GM21423 (cell line): Measurements from ENCODE around the gene PDCD7.
A peak's percentile ranks its signal among the peaks of the same experiment; 100 is the strongest.
"Not testable (repeated sequence)": the region's sequence is repeated elsewhere in the genome, so short reads cannot be mapped to it uniquely, and the experiment has no call there.

Experiments
- ATAC-seq: cut with Tn5 transposase; IDR thresholded peaks from one replicate; pipeline ENCODE4 v1.9.1; 2021; ENCODE audit warnings: mild to moderate bottlenecking, moderate library complexity; ENCODE audit not compliant: unreplicated experiment

Gene PDCD7

DNA sequence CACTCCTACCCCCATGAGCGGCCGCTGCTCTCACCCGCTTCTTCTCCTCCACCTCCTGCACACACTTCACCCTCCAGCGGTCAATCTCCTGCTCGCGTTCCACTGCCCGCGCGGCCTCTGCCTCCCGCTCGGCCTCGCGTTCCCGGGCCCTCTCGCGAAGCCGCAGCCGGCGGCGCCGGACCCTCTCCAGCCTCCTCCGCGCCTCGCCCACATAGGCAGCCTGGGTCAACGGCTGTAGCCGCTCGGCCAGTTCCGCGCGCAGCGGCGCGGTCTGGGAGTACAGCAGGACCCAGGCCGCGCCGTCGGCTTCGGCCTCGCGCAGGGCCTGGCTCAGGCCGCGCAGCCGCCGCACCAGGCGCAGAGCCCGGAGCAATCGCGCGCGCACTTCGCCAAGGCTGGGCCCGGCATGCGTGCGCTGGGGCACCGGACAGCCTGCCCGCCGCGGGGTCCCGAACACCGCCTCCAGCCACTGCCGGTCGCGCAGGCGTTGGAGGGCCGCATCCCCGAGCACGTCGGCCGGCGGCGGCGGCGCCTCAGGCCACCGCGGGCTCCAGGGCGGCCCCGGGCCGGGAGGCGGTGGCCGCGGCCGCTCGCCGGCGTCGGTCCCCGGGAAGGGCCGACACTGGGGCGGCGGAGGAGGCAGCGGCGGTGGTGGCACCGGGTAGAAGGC lies 595 bp downstream of the PDCD7 start:
- peak; percentile 27 for ATAC-seq

DNA sequence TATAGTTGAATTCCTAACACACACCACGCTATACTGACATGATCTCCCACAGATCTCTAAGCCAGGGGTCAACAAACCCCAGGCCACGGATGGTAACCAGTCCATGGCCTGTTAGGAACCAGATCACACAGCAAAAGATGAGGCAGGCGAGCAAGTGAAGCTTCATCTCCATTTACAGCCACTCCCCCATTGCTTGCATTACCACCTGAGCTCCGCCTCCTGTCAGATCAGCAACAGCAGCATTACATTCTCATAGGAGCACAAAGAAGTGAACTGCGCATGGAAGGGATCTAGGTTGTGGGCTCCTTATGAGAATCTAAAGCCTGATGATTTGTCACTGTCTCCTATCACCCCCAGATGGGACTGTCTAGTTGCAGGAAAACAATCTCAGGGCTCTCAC lies 2.7 kb downstream of the PDCD7 start:
- ATAC-seq, result no peak

DNA sequence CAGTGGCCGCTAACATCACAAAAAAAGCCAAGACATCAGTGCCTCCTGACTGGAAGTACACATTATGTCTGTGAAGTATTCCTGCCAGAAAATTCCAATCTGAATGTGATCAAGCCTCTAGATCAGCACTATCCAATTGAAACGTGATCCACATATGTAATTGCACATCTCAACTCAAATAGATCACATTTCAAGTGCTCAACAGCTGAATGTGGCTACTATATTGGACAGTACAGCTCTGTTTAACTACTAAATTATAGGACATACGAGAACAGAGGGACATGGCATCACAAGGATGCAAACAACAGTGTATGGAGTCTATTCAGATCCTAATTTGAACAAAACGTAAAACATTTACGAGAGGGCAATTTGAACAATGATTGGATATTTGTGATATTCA lies 18.1 kb downstream of the PDCD7 start:
- ATAC-seq, result no peak

DNA sequence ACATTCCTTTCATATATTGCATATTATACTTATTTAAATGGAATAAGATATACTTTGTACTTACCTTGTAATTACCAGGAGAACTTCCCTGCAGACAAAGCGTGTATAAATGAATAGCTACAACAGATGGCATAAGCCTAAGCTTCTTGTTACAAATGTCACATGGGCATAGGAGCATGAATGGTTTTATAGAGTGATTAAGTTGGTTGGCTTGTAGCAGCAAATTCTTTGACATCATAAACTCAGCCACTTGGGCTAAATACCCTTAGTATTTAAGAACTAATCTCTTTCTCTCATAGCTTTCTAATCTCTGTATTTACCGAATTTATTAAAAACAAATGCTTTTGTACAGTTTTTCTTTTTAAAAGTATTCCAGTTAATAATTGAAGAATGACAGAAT lies 18.5 kb downstream of the PDCD7 start, which contains the start of gene UBAP1L:
TSS of gene UBAP1L (minus strand) at position 115 of the 400 bp plus-strand sequence. CDS start 8,985 bp downstream, outside the sequence.
- no peak for ATAC-seq

DNA sequence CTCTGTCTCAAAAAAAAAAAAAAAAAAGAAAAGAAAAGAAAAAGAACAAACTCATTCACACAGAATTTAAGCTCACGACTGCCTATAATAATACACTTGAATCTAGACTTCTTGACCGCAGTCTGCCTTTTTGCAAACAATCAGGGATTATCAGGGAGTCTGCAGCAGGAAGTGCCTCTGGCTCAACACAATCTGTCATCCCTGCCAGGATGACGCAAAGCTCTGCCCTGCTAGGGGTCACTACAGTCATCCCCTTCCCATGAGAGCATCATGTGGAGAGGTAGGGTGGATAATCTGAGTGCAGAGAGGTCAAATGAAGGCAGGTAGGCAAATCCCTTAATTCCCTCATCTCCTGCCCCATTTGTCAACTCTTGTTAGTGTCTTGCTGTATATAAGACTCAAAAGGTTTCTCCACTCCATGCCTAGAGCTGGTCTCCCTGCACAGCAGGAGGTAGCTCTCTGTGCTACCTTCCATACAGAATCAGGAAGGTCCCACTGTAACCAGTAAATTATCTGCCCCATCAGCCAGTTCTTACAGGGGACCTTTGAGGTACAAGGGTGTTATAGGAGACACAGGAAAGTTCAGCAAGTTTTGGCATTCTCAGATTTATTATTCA lies 22.8 kb downstream of the PDCD7 start:
- ATAC-seq, result no peak

DNA sequence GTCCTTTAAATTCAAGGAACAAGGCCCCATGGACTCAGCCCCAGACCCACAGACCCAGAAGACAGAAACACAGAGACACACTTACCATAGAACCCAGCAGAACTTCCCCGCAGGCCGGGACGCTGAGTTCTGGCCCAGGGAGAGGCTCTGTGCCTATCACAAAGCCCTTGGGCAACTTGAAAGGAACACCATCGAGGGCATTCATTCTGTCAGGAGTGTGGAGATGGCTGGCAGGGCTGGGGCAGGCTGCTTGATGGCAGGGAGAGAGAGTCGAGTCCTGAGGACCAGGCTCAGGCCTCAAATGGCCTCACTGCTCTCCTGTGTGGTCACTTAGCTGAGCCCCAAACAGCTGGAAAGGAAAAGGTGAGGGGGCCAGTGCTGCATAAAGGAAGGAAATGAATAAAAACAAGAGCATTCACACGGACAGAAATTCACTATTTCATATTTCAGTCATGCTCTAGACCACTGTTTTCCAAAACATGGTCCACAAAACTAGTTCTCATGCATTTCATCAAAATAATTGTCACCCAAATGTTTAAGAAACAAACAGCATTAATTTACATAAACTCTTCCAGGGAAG lies 27.5 kb downstream of the PDCD7 start:
- no peak for ATAC-seq

DNA sequence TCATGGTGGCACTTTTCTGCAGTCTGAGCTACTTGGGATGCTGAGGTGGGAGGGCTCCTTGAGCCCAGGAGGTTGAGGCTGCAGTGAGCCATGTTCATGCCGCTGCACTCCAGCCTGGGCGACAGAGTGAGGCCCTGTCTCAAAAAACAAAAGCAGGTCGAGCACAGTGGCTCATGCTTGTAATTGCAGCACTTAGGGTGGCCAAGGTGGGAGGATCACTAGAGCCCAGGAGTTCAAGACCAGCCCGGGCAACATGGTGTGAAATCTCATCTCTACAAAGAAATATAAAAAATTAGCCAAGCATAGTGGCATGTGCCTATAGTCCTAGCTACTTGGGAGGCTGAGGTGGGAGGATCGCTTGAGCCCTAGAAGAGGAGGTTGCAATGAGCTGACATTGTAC lies 28.6 kb downstream of the PDCD7 start:
- ATAC-seq, result no peak

DNA sequence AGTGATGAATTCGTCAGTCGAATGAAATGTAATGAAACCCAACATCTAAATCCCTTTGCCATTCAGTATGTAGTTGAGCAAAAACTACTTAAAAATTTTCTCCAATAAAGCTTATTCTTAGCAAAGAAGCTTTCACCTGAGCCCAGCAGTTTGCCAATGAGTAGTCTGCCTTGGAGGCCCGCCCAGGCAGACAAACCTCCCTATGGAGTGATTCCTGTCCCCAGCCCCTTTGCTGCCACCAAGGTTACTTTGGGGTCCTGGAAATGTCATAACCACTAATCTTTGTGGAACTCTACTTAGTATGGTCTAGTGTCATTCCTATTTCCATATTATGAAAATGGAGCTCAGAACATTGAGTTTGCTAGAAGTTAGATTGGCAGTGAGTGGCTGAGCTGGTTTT lies 30.7 kb downstream of the PDCD7 start:
- no peak for ATAC-seq

DNA sequence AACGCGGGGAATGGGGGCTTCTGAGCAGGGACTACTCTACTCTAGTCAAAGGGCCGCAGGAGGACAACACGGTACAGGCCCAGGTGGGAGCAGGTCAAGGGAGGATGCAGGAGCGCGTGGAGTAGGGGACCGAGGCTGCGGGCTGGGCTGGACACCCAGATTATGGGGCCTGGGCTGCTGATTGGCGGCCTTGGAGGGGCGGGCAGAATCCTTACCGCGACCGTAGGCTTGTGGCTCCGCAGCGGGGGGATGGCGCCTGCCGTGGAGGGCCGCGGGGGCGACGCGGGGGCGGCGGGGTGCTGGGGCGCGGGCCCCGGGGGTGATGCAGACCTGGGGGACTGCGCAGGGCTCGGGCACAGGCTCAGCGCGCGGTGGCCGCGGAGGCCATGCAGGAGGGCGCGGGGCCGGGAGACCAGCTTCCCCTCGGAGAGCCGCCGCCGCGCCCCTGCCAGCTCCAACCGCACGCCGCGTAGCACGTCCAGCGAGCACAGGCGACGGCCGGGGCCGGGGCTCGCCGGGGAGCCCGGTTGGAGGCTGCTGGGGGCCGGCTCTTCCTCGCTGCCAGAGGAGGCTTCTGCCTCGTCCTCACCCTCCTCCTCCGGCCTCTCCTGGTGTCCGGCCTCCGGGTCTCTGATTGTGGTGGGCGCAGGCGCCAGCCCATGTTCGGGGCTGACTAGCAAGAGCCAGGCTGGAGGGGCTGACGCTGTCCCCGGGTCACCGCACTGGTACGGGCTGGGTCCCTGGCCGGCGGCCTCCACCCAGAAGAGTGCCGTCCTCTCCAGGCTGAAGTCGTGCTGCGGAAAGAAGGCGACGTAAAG lies 31.5 kb downstream of the PDCD7 start:
- ATAC-seq, result no peak

DNA sequence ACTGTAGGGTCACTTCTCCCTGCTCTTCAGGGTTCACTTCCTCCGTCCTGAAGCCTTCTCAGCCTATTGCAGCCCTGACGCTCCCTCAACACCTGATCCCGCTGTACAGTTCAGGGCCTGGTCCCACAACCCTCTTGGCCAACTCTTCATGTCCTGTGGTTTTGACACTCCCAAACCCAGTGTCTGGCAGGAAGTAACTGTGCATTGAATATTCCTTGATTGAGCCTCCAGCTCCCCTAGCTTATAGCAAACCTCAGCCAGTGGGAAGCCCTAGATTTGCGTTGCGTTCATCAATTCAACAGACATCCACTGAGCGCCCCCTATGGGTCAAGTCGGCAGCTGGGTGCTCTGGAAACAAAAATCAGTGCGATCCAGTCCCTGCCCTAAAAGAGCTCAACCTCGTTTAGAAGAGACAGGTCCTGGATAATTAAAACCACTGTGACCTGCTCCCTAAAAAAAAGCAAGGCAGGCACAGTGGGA lies 32.2 kb downstream of the PDCD7 start:
- ATAC-seq, result no peak

DNA sequence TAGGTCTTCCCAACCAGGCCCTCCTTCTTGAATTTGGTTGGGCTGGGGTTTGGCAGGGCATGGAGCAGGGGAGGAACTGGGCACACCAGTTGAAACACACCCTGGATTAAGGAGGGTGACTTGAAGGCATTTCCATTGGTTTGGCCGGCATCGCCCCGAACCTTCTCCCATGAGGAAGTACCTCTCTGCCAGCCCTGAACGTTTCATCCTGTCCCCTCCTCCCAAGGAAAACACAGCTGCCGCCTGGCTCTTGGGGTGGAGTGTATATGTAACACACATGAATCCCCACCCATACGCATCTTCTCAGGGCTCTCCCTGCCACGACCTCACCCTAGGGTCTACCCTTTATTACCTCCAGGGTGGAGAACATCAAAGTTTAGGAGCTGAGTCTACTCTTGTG lies 33.2 kb downstream of the PDCD7 start:
- ATAC-seq, result no peak

DNA sequence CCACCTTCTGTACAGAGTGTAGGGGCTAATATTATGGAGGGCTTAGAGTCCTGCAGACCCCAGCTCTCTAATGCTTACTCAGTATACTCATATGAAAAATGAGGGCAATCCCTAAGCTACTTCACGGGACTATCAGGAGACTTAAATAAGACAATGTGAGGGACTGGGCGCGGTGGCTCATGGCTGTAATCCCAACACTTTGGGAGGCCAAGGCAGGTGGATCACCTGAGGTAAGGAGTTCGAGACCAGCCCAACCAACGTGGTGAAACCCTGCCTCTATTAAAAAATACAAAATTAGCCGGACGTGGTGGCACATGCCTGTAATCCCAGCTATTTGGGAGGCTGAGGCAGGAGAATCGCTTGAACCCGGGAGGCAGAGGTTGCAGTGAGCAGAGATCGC lies 33.8 kb downstream of the PDCD7 start:
- not testable (repeated sequence) for ATAC-seq

DNA sequence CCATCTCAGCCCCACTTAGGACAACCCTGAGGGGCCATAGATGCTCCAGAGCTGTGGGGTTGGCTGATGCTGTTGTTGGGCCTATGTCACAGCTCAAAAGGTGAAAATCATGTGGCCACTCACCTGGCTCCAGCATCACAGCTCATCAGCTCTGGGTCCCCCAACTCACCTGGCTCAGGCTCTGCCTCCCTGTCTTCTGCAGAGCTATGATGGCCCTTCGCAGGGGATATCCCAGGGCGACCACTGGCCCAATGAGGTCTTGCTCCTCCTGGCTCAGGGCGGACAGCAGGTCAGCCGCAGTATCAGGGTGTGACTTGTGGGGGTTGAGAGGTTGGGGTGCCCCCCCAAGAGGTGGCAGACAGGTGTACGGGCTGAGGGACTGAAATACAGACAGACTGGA lies 34.3 kb downstream of the PDCD7 start:
- no peak for ATAC-seq

DNA sequence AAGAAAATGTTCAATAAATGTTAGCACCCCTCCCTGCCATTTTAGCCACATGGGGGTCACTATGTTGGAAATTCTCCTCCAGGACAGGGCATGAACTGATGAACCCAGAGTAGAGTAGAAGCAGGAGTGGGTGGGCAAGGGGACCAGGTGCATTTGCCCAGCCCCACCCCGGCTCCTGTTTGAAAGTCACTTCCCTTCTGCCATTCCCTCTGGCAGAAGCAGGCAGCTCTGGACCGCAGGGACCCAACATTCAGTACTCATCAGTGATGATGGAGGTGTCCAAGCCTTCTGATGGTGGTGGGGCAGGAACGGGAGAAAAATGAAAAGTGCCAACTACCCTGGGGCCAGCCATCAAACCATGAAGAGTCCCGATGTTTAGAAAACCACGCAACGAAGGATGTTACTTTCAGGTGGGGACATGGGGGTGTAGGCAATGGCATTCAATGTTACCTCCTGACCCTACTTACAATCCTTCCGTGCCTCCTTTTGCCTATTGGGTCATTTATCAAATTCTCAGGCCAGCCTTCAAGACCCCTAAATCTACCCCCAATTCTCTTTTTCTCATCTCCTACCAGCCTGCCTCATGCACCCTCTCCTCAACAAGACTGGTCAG lies 35.9 kb downstream of the PDCD7 start:
- no peak for ATAC-seq

DNA sequence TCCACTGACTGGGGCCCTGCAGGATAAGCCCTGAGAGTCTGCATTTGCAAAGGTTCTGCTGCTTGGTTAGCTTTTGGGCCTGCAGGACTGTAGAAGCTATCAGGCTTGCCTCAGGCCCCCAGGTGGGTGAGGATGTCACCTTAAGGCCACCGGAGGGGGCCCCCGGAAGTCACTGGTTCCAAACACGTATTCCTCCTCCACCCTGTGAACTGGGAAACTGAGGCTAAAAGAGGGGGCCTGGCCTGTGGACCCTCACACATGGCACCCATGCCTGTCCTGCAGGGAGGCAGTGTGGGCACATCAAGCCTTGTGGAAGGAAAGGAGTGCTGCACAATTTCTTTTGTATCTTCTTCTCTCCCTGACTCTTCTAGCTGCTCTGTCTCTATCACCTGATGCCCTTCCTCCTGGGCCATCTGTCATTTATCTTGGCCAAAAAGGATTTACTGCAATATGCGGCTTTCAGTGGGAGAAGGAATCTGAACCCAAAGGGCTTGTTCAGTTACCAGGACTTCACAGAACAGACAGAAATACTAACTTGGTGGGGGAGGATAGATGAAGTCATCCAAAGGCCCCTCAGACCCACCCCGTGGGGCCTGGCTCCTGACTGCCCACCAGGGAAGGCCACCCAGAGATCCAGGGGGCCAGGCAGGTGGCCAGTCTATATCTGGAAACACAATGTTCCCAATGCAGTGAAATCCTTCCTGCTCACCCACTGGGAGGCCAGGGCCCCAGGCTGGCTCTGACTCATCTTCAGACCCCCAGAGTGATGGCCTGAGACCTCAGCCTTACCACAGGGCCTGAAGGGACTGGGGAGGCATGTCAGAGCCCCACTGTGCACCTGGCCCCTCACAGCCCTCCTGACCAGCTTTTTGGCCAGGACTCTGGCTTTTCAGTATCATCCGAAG lies 36.9 kb downstream of the PDCD7 start:
- ATAC-seq, result no peak

DNA sequence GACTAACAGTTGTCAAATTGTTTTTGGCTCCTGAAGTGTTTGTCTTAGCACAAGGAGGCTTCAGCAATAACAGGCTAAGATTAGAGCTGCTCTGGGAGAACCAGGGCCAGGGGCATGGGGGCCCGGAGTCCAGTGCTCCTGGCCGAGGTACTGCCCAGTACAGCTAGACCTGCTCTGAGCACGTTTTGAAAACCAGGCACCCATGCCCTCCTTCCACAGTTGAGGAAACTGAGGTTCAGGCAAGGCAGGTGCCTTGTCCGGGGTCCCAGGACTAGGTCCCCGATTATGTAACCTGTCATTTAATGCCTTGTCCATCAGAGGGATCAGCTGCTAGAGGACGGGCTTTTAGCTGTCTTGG lies 37.9 kb downstream of the PDCD7 start:
- ATAC-seq, result no peak

DNA sequence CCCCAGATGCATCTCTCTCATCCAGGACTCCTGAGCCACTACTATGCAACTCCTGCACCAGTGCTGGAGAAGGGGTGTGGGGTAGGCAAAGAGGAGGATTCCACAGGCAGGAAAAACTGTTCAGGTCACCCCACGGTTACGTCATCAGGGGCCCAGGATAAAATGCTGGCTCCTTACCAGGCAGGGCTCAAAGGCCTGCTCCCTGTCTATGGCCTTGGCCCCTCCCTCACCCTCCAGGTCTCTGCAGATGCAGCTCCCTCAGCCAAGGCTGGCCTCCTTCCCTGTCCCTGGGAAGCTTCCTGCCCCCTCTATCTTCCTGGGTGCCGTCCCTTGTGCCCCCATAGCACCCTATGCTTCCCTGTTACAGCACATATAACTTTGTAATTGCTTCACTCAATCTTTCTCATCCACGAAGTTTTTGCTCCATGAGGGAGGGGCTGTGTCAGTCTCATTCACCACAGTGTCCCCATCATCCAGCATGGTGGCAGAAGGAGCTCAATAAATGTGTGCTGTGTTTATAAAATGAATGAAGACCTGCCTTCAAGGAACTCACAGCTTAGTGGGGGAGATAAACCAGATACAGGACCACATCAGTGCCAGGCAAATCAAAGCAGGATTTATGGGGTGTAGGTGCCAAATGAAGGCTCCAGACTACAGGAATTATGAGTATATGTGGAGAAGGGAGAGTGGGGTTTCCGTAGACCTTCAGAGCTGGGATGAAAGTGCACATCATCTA lies 38.4 kb downstream of the PDCD7 start:
- no peak for ATAC-seq

DNA sequence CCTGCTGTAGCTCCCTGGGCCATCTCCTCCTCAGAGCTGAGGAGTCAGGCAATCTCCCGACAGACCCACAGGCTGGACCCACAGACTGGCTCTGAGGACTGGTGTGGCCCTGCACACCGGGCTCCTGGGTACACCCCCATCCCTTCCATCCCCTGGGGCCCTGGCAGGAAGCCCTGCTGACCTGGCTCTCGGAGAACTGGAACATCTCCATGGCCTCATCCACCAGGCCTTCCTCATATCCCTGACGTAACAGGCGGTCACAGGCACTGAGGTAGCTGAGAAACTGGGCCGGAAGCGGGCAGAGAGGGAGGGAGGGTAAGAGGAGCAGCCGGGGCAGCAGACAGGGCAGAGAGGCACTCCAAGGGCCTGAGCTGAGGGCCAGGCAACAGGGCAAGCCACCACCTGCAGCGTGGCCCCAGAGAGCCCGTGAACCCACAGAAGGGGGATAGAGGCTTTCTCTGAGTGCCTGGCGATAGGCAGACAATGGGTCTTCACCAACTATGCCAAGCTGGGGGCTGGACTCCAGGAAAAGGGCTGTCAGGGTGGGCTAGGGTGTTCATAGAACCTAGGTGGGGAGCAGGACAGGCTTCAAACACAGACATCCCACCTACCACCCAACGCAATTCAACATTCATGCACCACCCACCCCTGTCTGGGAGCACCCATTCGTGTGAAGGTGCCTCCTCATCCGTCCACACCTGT lies 39.2 kb downstream of the PDCD7 start:
- no peak for ATAC-seq

DNA sequence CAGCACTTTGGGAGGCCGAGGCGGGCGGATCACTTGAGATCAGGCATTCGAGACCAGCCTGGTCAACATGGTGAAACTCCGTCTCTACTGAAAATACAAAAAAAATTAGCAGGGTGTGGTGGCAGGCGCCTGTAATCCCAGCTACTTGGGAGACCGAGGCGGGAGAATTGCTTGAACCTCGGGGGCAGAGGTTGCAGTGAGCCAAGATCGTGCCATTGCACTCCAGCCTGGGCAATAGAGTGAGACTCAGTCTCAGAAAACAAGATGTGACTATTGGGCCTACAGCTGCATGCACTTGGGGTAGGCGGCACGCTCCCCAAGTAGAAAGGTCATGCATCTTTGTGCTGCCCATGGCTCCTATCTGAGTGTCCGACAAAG lies 39.8 kb downstream of the PDCD7 start:
- not testable (repeated sequence) for ATAC-seq
